GM20000 (cell line): Measurements from ENCODE around the gene RHEB.

Source experiments
- DNase-seq: peaks from one replicate; pipeline ENCODE4 v3.0.0; 2012; ENCODE audit warnings: low spot score
- CTCF ChIP-seq: IDR thresholded peaks from 2 replicates; pipeline ENCODE4 v1.5.1; 2012; ENCODE audit warnings: mild to moderate bottlenecking, control low read depth; ENCODE audit errors: extremely low read depth, missing control alignments

RHEB gene

GRCh38 chr7:151507806-151508205, 11.9 kb downstream of the RHEB start:
- no peak for DNase-seq
- no peak for TF ChIP-seq CTCF

- no peak for DNase-seq
- TF ChIP-seq CTCF = no peak
These were observed 12.8 kb downstream of the RHEB start for GRCh38 chr7:151506901-151507382.

- no peak for DNase-seq
- TF ChIP-seq CTCF = no peak
These were observed 13.7 kb downstream of the RHEB start for GRCh38 chr7:151505836-151506468.

- TF ChIP-seq CTCF = no peak
- no peak for DNase-seq
These were observed 14.3 kb downstream of the RHEB start for GRCh38 chr7:151505433-151505832.

- DNase-seq = no peak
- no peak for TF ChIP-seq CTCF
These were observed 14.9 kb downstream of the RHEB start for GRCh38 chr7:151504715-151505326.

- TF ChIP-seq CTCF = no peak
- no peak for DNase-seq
These were observed 15.6 kb downstream of the RHEB start for GRCh38 chr7:151503902-151504714.

GRCh38 chr7:151501676-151502075, 18.0 kb downstream of the RHEB start:
- TF ChIP-seq CTCF = no peak
- DNase-seq = no peak
